ENCODE results near the gene HAPLN3.

Gene HAPLN3

DNA sequence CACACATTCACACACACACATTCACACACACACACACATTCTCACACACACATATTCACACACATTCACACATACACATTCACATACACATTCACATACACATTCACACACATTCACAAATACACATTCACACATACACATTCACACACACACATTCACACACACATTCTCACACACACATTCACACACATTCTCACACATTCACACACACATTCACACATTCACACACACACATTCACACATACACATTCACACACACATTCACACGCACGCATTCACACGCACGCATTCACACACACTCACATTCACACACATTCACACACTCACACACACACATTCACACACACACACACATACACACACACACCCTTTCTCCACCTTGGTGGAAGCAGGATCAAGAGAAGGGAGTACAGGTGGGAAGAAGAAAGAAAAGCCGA lies 5.7 kb upstream of the HAPLN3 start:
- H3K27ac ChIP-seq (ENCODE audit: insufficient read depth in 1 of 2, low read depth in 1 of 2, low read length in 2 of 2, poor library complexity in 1 of 2, severe bottlenecking in 2 of 2) = no peak overlapping the region
- no peaks in the 10 kb centered on the region for H3K27me3 ChIP-seq (replicated peaks in 2 of 5; ENCODE audit: control insufficient read depth in 4 of 5, insufficient read depth in 5 of 5, low read length in 4 of 5)
- DNase-seq = no peak
- peaks cover 0 to 23% (median 19%) of the 10 kb centered on the region in 4 experiments for H3K4me1 ChIP-seq (ENCODE audit: control extremely low read depth in 1 of 4, control insufficient read depth in 4 of 4, insufficient read depth in 4 of 4, low read length in 3 of 4)
- ChIA-PET CTCF (interaction anchor here (0.9 to 1.2 kb wide), 2 partner anchors 8 to 10 kb away, joined by 3 to 4 read pairs; no protein-coding TSS in a partner anchor), POLR2A (no interaction called here)
- WGBS (ENCODE audit: insufficient coverage) = 100% methylated on average over 1 of the region's 5 CpGs
- H3K4me3 ChIP-seq (ENCODE audit: control insufficient read depth in 1 of 7, extremely low read depth in 1 of 7, insufficient read depth in 4 of 7, low read depth in 2 of 7, low read length in 6 of 7) = no peak overlapping the region
- H3K36me3 ChIP-seq (ENCODE audit: control insufficient read depth in 4 of 4, insufficient read depth in 4 of 4, low read length in 3 of 4) = peaks cover 0 to 44% (median 25%) of the 10 kb centered on the region in 4 experiments
- H3K9me3 ChIP-seq (ENCODE audit: control extremely low read depth in 1 of 5, control insufficient read depth in 4 of 5, insufficient read depth in 2 of 5, low read depth in 1 of 5, low read length in 4 of 5) = no peaks in the 10 kb centered on the region

DNA sequence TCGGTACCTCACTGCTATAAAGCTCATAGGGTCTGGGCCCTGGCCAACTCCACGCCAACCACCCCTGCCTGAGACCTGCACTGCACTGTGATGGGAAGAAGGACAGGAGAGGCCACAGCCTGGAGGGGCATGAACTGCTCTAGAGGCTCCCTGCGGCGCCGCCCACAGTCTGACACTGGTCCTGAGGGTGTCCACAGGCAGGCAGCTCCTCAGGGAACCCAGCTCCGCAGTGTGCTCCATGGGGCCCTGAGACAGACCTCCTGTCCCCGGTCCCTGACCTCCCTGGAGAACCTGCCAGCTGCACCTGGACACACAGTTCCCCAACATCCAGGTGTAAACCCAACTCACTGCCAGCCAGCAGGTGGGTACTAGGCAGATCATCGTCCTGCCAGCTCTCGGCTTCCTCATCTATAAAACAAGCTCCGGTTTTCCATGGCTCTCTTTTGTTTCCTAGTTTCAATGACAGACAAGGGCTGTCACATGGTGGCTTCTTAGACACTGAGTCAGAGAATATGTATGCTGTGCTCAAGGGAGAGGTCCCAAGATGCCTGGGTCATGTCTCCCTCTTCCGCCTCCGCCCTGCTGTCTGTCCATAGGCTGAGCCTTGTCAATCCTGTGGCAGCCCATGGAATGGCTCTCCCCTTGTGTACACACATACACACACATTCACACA lies 5.1 kb upstream of the HAPLN3 start:
- peaks cover 0 to 26% (median 22%) of the 10 kb centered on the region in 4 experiments for H3K4me1 ChIP-seq (ENCODE audit: control extremely low read depth in 1 of 4, control insufficient read depth in 4 of 4, insufficient read depth in 4 of 4, low read length in 3 of 4)
- no peak overlapping the region for H3K4me3 ChIP-seq (ENCODE audit: control insufficient read depth in 1 of 7, extremely low read depth in 1 of 7, insufficient read depth in 4 of 7, low read depth in 2 of 7, low read length in 6 of 7)
- no peak for DNase-seq
- peaks cover 0 to 38% (median 20%) of the 10 kb centered on the region in 4 experiments for H3K36me3 ChIP-seq (ENCODE audit: control insufficient read depth in 4 of 4, insufficient read depth in 4 of 4, low read length in 3 of 4)
- no peaks in the 10 kb centered on the region for H3K9me3 ChIP-seq (ENCODE audit: control extremely low read depth in 1 of 5, control insufficient read depth in 4 of 5, insufficient read depth in 2 of 5, low read depth in 1 of 5, low read length in 4 of 5)
- H3K27me3 ChIP-seq (replicated peaks in 2 of 5; ENCODE audit: control insufficient read depth in 4 of 5, insufficient read depth in 5 of 5, low read length in 4 of 5) = peaks cover 0 to 3% (median 2%) of the 10 kb centered on the region in 5 experiments
- whole genome bisulfite sequencing (ENCODE audit: insufficient coverage) = 98% methylated on average over 7 of the region's 12 CpGs
- ChIA-PET POLR2A (no interaction called here), CTCF (interaction anchor here (0.7 to 0.9 kb wide), 2 partner anchors 15 to 104 kb away, joined by 3 read pairs; no protein-coding TSS in a partner anchor)
- no peak overlapping the region for H3K27ac ChIP-seq (ENCODE audit: insufficient read depth in 1 of 2, low read depth in 1 of 2, low read length in 2 of 2, poor library complexity in 1 of 2, severe bottlenecking in 2 of 2)

DNA sequence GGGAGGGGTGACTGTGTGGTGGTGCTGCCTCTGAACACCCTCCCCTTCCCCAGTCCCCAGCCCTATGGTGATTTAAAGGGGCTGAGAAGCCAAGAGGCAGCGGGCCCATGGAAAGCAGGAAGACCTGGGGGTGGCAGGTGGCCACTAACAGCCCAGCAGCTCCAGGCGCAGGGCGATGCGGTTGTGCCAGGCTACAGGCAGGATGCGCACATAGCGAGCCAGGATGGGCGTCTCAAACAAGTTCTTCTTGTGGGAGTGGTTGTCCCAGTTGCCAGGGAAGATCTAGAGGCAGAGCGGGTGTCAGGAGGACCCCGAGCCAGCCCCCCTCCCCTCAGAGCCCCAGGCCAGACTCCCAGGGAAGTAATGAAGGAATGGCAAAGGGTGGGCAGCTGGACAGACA lies 3.9 kb upstream of the HAPLN3 start:
- no peak for DNase-seq
- H3K36me3 ChIP-seq (ENCODE audit: control insufficient read depth in 4 of 4, insufficient read depth in 4 of 4, low read length in 3 of 4) = peaks cover 0 to 35% (median 20%) of the 10 kb centered on the region in 4 experiments
- no peak overlapping the region for H3K4me3 ChIP-seq (ENCODE audit: control insufficient read depth in 1 of 7, extremely low read depth in 1 of 7, insufficient read depth in 4 of 7, low read depth in 2 of 7, low read length in 6 of 7)
- peaks cover 0 to 15% (median 7%) of the 10 kb centered on the region in 5 experiments for H3K27me3 ChIP-seq (replicated peaks in 2 of 5; ENCODE audit: control insufficient read depth in 4 of 5, insufficient read depth in 5 of 5, low read length in 4 of 5)
- ChIA-PET CTCF (no interaction called here), POLR2A (no interaction called here)
- H3K27ac ChIP-seq (ENCODE audit: insufficient read depth in 1 of 2, low read depth in 1 of 2, low read length in 2 of 2, poor library complexity in 1 of 2, severe bottlenecking in 2 of 2) = no peak overlapping the region
- peaks cover 0 to 32% (median 28%) of the 10 kb centered on the region in 4 experiments for H3K4me1 ChIP-seq (ENCODE audit: control extremely low read depth in 1 of 4, control insufficient read depth in 4 of 4, insufficient read depth in 4 of 4, low read length in 3 of 4)
- 94% methylated on average over 7 of the region's 9 CpGs for WGBS (ENCODE audit: insufficient coverage)
- no peaks in the 10 kb centered on the region for H3K9me3 ChIP-seq (ENCODE audit: control extremely low read depth in 1 of 5, control insufficient read depth in 4 of 5, insufficient read depth in 2 of 5, low read depth in 1 of 5, low read length in 4 of 5)

DNA sequence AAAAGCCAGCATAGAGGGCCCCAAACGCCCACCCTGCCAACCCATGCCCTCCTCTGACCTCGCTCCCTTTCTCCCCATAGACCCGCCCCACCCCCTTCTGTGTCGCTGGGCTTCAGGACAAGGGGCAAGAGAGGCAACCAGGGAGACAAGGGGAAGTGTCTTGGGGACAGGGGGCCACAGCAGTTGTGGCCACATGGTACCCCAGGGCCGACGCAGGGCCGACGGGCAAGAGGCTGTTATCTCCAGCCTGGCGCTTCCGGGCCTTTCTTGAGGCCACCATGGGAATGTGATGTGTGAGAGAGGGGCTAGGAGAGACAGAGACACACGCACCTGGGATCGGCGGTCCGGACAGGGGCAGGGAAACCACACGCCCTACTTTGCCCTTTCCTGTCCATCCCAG lies 3.4 kb upstream of the HAPLN3 start:
- Histone ChIP-seq H3K4me1 (ENCODE audit: control extremely low read depth in 1 of 4, control insufficient read depth in 4 of 4, insufficient read depth in 4 of 4, low read length in 3 of 4) (peaks cover 0 to 35% (median 28%) of the 10 kb centered on the region in 4 experiments), H3K36me3 (ENCODE audit: control insufficient read depth in 4 of 4, insufficient read depth in 4 of 4, low read length in 3 of 4) (peaks cover 0 to 30% (median 17%) of the 10 kb centered on the region in 4 experiments), H3K9me3 (ENCODE audit: control extremely low read depth in 1 of 5, control insufficient read depth in 4 of 5, insufficient read depth in 2 of 5, low read depth in 1 of 5, low read length in 4 of 5) (no peaks in the 10 kb centered on the region), H3K27ac (ENCODE audit: insufficient read depth in 1 of 2, low read depth in 1 of 2, low read length in 2 of 2, poor library complexity in 1 of 2, severe bottlenecking in 2 of 2) (no peak overlapping the region), H3K27me3 (replicated peaks in 2 of 5; ENCODE audit: control insufficient read depth in 4 of 5, insufficient read depth in 5 of 5, low read length in 4 of 5) (peaks cover 2 to 19% (median 8%) of the 10 kb centered on the region in 5 experiments), H3K4me3 (ENCODE audit: control insufficient read depth in 1 of 7, extremely low read depth in 1 of 7, insufficient read depth in 4 of 7, low read depth in 2 of 7, low read length in 6 of 7) (no peak overlapping the region)
- no CpG with 5 or more reads among the region's 15 CpGs for WGBS (ENCODE audit: insufficient coverage)
- CTCF ChIA-PET = interaction anchor here (0.8 to 2.4 kb wide), 3 partner anchors 10 to 84 kb away, joined by 3 to 9 read pairs (median 4); no protein-coding TSS in a partner anchor
- POLR2A ChIA-PET = no interaction called here
- no peak for DNase-seq

DNA sequence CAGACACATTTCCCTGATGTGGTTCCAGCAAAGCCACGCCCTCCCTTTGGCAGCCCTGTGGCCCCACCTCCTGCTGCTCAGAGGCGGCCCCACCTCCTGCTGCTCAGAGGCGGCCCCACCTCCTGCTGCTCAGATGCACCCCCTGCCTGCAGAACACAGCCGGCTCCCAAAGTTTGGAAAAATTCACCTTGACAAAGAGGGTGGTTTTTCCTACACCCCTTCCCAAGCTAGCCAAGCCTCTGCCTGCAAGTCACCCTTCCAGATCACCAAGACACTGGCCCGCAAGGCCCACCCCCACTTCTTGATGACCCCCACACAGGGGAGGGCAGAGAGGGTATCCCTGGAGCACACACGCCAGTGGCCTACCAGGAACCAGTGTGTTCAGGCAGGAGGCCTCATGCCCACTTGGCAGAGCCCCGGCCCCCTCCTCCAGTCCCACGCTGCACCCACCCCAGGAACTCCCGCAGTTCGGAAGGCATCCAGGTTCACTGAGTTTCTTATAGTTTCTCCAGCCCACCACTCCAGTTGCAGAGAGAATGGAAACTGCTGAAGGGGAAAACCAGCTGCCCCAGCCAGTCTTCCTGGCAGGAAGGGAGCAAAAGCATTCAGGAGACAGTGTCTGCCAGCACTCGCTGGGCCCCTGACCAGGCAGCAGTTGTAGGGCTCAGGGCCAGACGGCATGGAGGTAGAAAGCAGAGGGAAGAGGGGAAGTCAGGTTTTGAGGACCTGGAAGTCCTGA lies 2.3 kb upstream of the HAPLN3 start:
- peaks cover 0 to 24% (median 13%) of the 10 kb centered on the region in 4 experiments for H3K36me3 ChIP-seq (ENCODE audit: control insufficient read depth in 4 of 4, insufficient read depth in 4 of 4, low read length in 3 of 4)
- peaks cover 0 to 35% (median 28%) of the 10 kb centered on the region in 4 experiments for H3K4me1 ChIP-seq (ENCODE audit: control extremely low read depth in 1 of 4, control insufficient read depth in 4 of 4, insufficient read depth in 4 of 4, low read length in 3 of 4)
- ChIA-PET POLR2A (interaction anchor here (0.5 kb wide), 1 partner anchor 296 kb away, joined by 4 read pairs; no protein-coding TSS in a partner anchor), CTCF (interaction anchor here (0.8 to 2.4 kb wide), 7 partner anchors 11 to 281 kb away, joined by 3 to 9 read pairs (median 4); partner anchors contain the start of gene ISG20)
- no peak overlapping the region for H3K27ac ChIP-seq (ENCODE audit: insufficient read depth in 1 of 2, low read depth in 1 of 2, low read length in 2 of 2, poor library complexity in 1 of 2, severe bottlenecking in 2 of 2)
- peak; percentile 81 to 87 (median 83) for DNase-seq
- H3K4me3 ChIP-seq (ENCODE audit: control insufficient read depth in 1 of 7, extremely low read depth in 1 of 7, insufficient read depth in 4 of 7, low read depth in 2 of 7, low read length in 6 of 7) = peak overlapping the region in 1 of 7 experiments; percentile 12
- H3K9me3 ChIP-seq (ENCODE audit: control extremely low read depth in 1 of 5, control insufficient read depth in 4 of 5, insufficient read depth in 2 of 5, low read depth in 1 of 5, low read length in 4 of 5) = no peaks in the 10 kb centered on the region
- H3K27me3 ChIP-seq (replicated peaks in 2 of 5; ENCODE audit: control insufficient read depth in 4 of 5, insufficient read depth in 5 of 5, low read length in 4 of 5) = peaks cover 2 to 19% (median 8%) of the 10 kb centered on the region in 5 experiments
- 10% methylated on average over 6 of the region's 12 CpGs for WGBS (ENCODE audit: insufficient coverage)

DNA sequence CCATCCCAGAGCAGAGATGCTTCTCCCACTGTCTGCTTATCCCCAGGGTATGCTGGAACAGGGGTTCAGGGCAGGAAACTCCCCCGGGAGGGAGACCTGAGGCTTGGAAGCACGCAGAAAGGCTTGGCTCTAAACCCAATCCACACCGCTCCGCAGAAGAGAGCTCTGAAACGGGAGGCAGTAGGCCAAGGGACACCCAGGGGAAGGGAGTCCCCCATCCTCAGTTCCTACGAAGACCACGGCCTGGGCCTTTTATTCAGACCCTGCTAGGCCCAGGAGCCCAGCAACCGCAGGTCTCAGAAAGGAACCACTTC lies 1.8 kb upstream of the HAPLN3 start:
- POLR2A ChIA-PET = interaction anchor here (0.5 kb wide), 1 partner anchor 296 kb away, joined by 4 read pairs; no protein-coding TSS in a partner anchor

More for the DNA sequence above, 1.8 kb upstream of the HAPLN3 start:
- 36% methylated on average over 8 of the region's 8 CpGs for WGBS (ENCODE audit: insufficient coverage)
- DNase-seq = no peak
- Histone ChIP-seq H3K4me3 (ENCODE audit: control insufficient read depth in 1 of 7, extremely low read depth in 1 of 7, insufficient read depth in 4 of 7, low read depth in 2 of 7, low read length in 6 of 7) (peak overlapping the region in 1 of 7 experiments; percentile 12), H3K27ac (ENCODE audit: insufficient read depth in 1 of 2, low read depth in 1 of 2, low read length in 2 of 2, poor library complexity in 1 of 2, severe bottlenecking in 2 of 2) (no peak overlapping the region), H3K27me3 (replicated peaks in 2 of 5; ENCODE audit: control insufficient read depth in 4 of 5, insufficient read depth in 5 of 5, low read length in 4 of 5) (peaks cover 2 to 19% (median 8%) of the 10 kb centered on the region in 5 experiments), H3K9me3 (ENCODE audit: control extremely low read depth in 1 of 5, control insufficient read depth in 4 of 5, insufficient read depth in 2 of 5, low read depth in 1 of 5, low read length in 4 of 5) (no peaks in the 10 kb centered on the region), H3K36me3 (ENCODE audit: control insufficient read depth in 4 of 4, insufficient read depth in 4 of 4, low read length in 3 of 4) (peaks cover 0 to 19% (median 9%) of the 10 kb centered on the region in 4 experiments), H3K4me1 (ENCODE audit: control extremely low read depth in 1 of 4, control insufficient read depth in 4 of 4, insufficient read depth in 4 of 4, low read length in 3 of 4) (peaks cover 0 to 35% (median 28%) of the 10 kb centered on the region in 4 experiments)
- CTCF ChIA-PET = interaction anchor here (1.2 to 2.4 kb wide), 4 partner anchors 11 to 281 kb away, joined by 3 to 9 read pairs (median 4); no protein-coding TSS in a partner anchor

All from common myeloid progenitor, CD34-positive (primary cell).